HepG2 (cell line): ENCODE measurements around the gene OR10AD1. TPM values are rescaled to one million over a fixed set of nuclear protein-coding genes. Genes with fewer than 3 reads are reported as not detected.

Source experiments
- CAMTA2 ChIP-seq: sonication (generic); formaldehyde crosslinking; IDR thresholded peaks from 2 replicates; pipeline ENCODE4 v1.4.0; 2020; ENCODE audit warnings: mild to moderate bottlenecking, missing genetic modification reagents, borderline replicate concordance
- TCF7 ChIP-seq: sonication (generic); IDR thresholded peaks from 2 replicates; pipeline ENCODE4 v1.6.1; 2016; ENCODE audit warnings: antibody characterized with exemption, low read depth
- ZNF710 ChIP-seq: sonication (generic); formaldehyde crosslinking; IDR thresholded peaks from 2 replicates; pipeline ENCODE4 v1.5.0; 2020; ENCODE audit warnings: mild to moderate bottlenecking, missing genetic modification reagents, borderline replicate concordance
- ZNF713 ChIP-seq: sonication (generic); formaldehyde crosslinking; IDR thresholded peaks from 2 replicates; pipeline ENCODE4 v1.4.0; 2020; ENCODE audit warnings: mild to moderate bottlenecking, missing genetic modification reagents
- ZNF720 ChIP-seq: sonication (generic); formaldehyde crosslinking; IDR thresholded peaks from 2 replicates; pipeline ENCODE4 v1.4.0; 2020; ENCODE audit warnings: missing genetic modification reagents
- ZNF775 ChIP-seq: sonication (generic); formaldehyde crosslinking; IDR thresholded peaks from 2 replicates; pipeline ENCODE4 v1.4.0; 2020; ENCODE audit warnings: missing genetic modification reagents, mild to moderate bottlenecking, moderate library complexity, borderline replicate concordance
- ZNF891 ChIP-seq: sonication (generic); formaldehyde crosslinking; IDR thresholded peaks from 2 replicates; pipeline ENCODE4 v1.5.0; 2020; ENCODE audit warnings: mild to moderate bottlenecking, missing genetic modification reagents
- polyA plus RNA-seq, 8 experiments: library from polyadenylated mRNA; depleted of rRNA in 3 of 8; stranded (reverse) in 7 of 8; unstranded in 1 of 8; fragments of >200 nt; fragmentation: Illumina TruSeq in 4 of 8; extraction: Trizol in 4 of 8; gene quantifications; 2 replicates each; pipeline versions ENCODE4 v1.2.1 to v1.2.3, GENCODE V29; 2011 to 2016; ENCODE audit warnings: low read depth in 4 of 8, missing spikeins in 1 of 8, mixed read lengths in 1 of 8; ENCODE audit not compliant: insufficient read depth in 1 of 8
- total RNA-seq, 5 experiments: library from RNA; depleted of rRNA; stranded (reverse); fragments of >200 nt; fragmentation: Illumina TruSeq; extraction: Trizol; gene quantifications; 2 replicates each; pipeline ENCODE4 v1.2.3, GENCODE V29; 2016; ENCODE audit warnings: low read depth in 1 of 5
- TF ChIP-seq, protein P1 (sequence below): sonication (generic); formaldehyde crosslinking; IDR thresholded peaks from 2 replicates; pipeline ENCODE4 v1.4.0; 2020; ENCODE audit warnings: mild to moderate bottlenecking, missing genetic modification reagents, borderline replicate concordance
- TF ChIP-seq, protein P2 (sequence below): sonication (generic); formaldehyde crosslinking; IDR thresholded peaks from 2 replicates; pipeline ENCODE4 v1.4.0; 2020; ENCODE audit warnings: missing genetic modification reagents

Gene OR10AD1
- total and polyA plus RNA-seq, 2 of the 13 experiments (the other 11 are each of a cell fraction or from before 2014, with no cell fraction given) = not detected

GRCh38 chr12:48192861-48193260 lies 10.2 kb downstream of the OR10AD1 start (continued):
- TF ChIP-seq TCF7 = no peak
- TF ChIP-seq ZNF775 = no peak
- TF ChIP-seq ZNF720 = no peak
- TF ChIP-seq ZNF891 = no peak
- no peak for TF ChIP-seq ZNF710 (CRISPR knock-in tag)
- TF ChIP-seq, protein P1, sequence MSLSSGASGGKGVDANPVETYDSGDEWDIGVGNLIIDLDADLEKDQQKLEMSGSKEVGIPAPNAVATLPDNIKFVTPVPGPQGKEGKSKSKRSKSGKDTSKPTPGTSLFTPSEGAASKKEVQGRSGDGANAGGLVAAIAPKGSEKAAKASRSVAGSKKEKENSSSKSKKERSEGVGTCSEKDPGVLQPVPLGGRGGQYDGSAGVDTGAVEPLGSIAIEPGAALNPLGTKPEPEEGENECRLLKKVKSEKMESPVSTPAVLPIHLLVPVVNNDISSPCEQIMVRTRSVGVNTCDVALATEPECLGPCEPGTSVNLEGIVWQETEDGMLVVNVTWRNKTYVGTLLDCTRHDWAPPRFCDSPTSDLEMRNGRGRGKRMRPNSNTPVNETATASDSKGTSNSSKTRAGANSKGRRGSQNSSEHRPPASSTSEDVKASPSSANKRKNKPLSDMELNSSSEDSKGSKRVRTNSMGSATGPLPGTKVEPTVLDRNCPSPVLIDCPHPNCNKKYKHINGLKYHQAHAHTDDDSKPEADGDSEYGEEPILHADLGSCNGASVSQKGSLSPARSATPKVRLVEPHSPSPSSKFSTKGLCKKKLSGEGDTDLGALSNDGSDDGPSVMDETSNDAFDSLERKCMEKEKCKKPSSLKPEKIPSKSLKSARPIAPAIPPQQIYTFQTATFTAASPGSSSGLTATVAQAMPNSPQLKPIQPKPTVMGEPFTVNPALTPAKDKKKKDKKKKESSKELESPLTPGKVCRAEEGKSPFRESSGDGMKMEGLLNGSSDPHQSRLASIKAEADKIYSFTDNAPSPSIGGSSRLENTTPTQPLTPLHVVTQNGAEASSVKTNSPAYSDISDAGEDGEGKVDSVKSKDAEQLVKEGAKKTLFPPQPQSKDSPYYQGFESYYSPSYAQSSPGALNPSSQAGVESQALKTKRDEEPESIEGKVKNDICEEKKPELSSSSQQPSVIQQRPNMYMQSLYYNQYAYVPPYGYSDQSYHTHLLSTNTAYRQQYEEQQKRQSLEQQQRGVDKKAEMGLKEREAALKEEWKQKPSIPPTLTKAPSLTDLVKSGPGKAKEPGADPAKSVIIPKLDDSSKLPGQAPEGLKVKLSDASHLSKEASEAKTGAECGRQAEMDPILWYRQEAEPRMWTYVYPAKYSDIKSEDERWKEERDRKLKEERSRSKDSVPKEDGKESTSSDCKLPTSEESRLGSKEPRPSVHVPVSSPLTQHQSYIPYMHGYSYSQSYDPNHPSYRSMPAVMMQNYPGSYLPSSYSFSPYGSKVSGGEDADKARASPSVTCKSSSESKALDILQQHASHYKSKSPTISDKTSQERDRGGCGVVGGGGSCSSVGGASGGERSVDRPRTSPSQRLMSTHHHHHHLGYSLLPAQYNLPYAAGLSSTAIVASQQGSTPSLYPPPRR = no peak
- no peak for TF ChIP-seq CAMTA2 (CRISPR knock-in tag)
- TF ChIP-seq ZNF713 (CRISPR knock-in tag) = no peak
- TF ChIP-seq, protein P2, sequence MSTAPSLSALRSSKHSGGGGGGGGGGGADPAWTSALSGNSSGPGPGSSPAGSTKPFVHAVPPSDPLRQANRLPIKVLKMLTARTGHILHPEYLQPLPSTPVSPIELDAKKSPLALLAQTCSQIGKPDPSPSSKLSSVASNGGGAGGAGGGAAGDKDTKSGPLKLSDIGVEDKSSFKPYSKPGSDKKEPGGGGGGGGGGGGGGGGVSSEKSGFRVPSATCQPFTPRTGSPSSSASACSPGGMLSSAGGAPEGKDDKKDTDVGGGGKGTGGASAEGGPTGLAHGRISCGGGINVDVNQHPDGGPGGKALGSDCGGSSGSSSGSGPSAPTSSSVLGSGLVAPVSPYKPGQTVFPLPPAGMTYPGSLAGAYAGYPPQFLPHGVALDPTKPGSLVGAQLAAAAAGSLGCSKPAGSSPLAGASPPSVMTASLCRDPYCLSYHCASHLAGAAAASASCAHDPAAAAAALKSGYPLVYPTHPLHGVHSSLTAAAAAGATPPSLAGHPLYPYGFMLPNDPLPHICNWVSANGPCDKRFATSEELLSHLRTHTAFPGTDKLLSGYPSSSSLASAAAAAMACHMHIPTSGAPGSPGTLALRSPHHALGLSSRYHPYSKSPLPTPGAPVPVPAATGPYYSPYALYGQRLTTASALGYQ = no peak
